Stimulated activated CD8-positive, alpha-beta memory T cell treated with anti-CD3 and anti-CD28 coated beads, Interleukin-7, amount 100 ng/mL, for 24 hours (primary cell): ENCODE data around the gene GRIN2A.

ENCODE experiments used
- DNase-seq: peaks from one replicate; pipeline ENCODE4 v3.0.0-alpha.2; 2020; ENCODE audit warnings: low read depth

The GRIN2A gene

DNA sequence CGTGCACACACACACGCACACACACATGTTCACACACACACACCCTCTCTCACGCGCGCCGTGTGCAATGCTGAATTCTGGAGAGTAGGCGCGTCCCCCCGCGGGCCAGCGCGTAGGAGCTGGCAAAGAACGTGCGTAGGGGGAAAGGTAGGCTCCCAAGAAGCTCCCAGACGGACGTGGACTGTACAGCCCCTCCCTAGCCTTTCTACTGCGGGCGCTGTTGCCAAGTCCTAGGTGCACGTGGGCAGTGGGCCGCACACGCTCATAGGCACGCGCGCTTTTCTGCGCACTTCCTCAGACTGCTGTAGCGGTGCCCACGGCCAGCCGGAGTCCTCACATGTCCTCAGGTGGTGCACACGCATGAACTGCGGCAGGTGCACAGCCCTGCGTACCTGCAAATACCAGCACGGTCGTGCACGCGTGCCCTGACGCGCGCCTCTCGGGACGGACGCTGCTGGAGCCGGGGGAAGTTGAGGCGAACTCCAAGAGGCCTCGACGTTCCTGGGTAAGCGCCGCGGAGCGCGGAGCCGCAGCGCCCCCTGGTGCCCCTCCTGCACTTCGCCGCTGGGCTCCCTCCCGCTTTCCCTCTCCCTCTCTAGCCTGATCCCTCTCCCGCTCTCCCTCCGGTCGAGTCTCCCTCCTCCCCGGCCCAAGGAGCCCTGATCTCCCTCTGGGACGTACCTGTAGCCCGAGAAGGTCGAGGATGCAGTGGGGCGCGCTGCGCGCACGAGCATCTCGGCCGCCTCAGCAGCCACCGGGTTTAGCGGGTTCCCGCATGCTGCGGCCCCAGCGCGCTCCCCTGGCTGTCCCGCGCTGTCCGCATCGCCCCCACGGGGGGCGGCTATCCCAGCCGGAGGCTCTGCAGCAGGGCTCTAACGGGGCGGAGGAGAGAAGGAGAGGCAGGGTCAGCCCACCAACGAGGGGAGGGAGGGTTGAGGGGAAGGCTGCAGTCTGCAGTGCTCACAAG lies 749 bp downstream of the GRIN2A start:
- peak; percentile 2 for DNase-seq

DNA sequence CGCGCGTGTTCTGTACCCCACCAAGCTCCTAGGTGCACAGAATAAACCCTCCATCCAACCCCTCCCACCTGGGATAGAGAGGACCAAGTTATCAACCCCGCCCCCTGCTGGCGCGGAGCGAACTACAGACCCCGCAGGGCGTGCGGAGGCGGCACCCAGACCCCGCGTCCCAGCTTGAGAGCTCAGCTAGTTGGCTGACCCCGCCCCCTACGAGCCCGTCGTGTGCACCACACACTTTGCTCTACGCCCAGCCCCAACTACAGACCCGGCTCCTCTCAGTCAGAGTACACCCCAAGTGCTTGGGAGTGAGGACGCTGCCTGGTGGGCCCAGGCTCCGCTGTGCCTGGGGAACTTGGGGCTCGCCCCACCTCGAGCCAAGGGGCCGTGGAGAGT lies 1.5 kb downstream of the GRIN2A start:
- peak; percentile 11 for DNase-seq

GRCh38 chr16:10180042-10180770 lies 2.0 kb downstream of the GRIN2A start:
- no peak for DNase-seq

DNA sequence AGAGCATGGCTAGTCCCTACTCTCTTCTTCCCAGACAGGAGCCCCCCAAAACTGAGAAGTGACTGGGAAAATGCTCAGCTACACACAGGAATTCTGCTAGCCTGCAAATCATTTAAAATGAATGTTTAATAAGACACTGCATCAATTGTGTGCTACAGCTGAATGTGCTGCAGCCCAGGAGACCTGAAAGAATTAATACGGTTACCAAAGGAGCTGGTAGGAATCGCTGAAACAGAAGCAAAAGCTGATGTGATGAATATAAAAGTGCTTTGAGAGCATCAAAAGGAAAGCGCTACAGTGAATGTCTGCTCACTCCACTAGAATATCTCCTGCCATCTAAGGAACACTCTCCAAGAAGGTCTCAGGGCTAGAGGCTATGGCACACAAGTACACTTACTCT lies 3.7 kb downstream of the GRIN2A start:
- no peak for DNase-seq

DNA sequence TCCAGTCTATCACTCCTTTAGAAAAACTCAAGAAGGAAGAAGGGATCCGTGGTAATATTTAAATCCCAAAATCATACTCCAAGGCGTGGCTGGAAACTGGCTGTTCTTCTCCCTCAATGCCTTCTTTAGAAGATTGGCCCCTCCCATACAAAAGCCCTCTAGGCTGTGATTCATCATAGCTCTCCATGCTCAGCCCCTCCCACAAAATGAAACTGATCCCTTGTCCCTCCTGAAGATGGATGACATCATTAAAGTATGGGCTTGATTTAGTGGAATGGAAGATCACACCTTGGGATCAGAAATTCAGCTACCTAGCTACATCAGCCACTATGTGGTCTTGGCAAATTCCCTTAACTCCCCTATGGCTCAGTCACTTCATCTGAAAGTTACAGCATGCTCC lies 4.1 kb downstream of the GRIN2A start:
- DNase-seq, result no peak

GRCh38 chr16:10172848-10173655 lies 9.2 kb downstream of the GRIN2A start:
- DNase-seq, result no peak

GRCh38 chr16:10171221-10171620 lies 11.0 kb downstream of the GRIN2A start:
- DNase-seq, result no peak

DNA sequence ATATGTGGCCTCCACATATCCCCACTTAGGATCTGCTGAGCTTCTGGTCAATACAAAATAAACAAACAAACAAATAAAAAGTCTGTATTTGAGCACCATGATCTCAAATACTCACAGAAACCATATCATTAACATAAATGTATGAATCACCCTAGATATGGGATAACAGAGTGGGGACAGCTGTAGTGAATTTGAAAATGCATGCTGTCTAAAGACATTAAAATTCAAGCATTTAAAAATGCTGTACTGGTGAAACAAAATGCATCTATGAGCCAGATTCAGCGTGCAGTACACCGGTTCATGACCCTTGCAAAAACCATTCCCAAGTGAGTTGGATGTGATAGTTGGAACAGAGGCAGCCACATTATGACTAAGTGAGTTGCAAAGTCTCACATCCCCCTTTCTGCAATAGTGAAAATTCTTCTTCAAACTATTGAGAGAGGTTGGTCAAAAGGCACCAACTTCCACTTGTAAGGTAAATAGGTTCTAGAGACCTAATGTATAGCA lies 12.3 kb downstream of the GRIN2A start:
- no peak for DNase-seq

- no peak for DNase-seq
Observed at GRCh38 chr16:10169031-10169430, 13.2 kb downstream of the GRIN2A start.

DNA sequence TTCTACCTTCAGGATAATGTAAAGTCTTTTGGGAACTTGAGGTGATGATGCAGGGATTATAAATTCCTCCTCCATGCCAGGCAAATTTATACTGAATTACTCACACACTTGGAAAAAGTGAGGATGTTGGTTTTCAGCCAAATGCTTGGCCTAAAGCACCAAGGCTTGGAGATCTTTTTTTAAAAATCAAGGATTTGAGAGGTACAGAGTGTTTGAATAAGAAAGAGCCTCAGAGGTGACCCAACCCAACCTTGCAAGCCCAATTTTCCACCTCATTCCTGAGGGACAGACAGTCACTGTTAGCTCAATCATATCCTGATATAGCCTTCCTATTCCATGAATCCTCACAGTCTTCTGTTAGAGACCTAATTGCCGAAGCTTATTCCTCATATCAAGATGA lies 14.0 kb downstream of the GRIN2A start:
- DNase-seq, result no peak

DNA sequence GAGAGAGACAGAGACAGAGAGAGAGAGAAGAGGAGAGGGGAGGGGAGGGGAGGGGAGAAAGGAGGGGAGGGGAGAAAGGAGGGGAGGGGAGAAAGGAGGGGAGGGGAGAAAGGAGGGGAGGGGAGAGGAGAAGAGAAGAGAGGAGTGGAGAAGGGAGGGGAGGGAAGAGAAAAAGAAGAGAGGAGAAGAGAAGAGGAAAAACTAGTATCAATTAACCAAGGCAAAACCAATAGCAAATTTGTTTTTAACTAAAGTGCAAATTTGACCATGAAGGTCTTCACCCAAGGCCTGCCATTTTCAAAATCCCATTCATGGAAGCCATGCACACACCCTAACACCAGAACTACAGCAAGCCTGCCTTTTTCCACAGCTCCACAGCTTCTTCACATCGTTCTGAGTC lies 16.6 kb downstream of the GRIN2A start:
- DNase-seq, result no peak

DNA sequence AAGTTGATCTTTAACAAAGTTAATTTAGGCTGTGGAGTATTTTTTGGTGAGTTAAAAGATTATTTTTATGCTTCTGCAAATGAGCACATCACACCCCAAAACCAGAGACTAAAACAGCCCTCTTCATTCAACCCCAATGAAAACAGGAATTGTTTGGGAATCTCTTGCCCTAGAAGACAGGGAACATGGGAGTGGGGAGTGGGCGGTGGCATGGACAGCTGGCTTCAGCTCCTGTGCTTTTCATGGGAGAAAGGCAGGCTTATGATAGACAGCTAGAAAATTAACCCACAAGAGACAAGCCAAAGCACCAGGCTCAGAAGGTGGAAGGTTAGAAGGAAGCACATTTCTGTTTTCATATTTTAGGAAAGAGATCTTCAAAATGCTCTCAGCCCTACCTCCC lies 19.2 kb downstream of the GRIN2A start:
- DNase-seq, result no peak

DNA sequence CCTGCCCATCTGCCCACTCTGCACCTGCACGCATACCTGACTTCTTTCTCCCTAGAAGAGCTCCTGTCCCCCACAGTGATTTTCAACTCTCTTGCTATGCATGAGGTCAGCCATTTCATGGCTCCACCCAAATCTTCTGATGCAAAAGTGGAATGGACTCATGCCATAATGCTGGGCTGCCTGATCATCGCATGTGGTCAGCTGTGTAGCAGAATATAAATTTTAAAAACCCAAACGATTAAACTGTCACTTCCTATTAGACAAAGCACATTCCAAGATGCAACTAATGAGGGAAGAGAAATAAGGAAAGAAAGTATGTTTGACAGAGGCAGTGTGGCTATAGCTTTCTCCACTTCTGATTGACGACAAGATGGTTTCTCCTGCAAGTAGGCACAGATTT lies 26.1 kb downstream of the GRIN2A start:
- DNase-seq, result no peak

DNA sequence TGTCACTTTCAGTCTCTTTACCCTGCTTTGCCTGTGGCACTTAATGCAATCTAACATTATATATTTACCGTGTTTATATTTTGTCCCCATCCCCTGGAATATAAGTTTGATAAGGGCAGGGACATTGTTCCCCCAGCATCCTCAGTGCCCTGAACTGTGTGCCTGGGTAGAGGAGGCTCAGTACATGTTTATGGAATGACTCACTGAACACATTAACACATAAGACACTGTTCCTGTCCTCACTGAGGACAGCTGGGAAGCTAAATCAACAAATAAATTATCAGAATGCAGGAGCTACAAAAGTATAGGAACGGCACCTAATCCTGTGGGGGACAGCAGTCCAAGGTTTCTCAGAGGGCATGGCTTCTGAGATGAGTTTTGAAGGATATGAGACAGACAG lies 27.8 kb downstream of the GRIN2A start:
- no peak for DNase-seq

GRCh38 chr16:10153985-10154384 lies 28.2 kb downstream of the GRIN2A start:
- DNase-seq, result no peak

- DNase-seq, result no peak
Observed at GRCh38 chr16:10151718-10152117, 30.5 kb downstream of the GRIN2A start.

GRCh38 chr16:10150906-10151305 lies 31.3 kb downstream of the GRIN2A start:
- DNase-seq, result no peak

DNA sequence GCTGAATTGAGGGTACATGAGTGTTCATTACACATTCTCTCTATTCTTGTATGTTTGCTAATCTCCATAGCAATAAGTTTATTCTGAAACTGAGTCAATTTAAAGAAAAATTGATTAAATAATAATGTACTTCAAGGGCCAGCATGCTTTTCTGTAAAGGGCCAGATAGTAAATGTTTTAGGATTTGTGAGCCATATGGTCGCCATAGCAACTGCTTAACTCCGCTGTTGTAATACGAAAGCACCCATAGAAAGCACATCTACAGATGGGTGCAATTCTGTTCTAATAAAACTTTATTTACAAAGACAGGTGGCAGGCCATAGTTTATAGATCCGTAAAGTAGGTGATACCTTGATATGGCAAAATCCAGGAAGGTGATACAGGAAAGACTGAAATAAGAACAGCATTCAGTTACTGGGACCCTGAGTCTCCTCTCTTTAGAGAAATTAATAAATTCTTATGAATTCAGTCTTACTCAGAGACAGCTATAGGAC lies 36.6 kb downstream of the GRIN2A start:
- no peak for DNase-seq

GRCh38 chr16:10141671-10142070 lies 40.6 kb downstream of the GRIN2A start:
- DNase-seq, result no peak

GRCh38 chr16:10138881-10139280 lies 43.3 kb downstream of the GRIN2A start:
- no peak for DNase-seq

DNA sequence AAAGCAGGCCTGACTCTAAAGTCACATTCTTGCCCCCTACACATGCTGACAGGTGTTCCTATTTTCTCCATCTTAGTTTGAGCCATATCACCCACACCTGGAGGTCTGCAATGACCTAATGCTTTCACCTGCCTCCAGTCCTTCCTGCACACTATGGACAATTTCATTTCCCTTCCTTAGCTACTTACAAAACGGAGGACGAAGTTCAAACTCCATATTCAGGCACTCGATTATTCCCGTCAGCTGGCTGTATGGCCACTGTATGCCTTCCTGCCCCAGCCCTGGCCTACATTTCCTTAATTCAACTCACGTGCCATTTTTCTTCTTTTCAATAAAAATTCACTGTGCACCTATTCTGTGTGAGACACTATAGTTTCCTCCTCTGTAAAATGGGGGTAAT lies 44.9 kb downstream of the GRIN2A start:
- no peak for DNase-seq

DNA sequence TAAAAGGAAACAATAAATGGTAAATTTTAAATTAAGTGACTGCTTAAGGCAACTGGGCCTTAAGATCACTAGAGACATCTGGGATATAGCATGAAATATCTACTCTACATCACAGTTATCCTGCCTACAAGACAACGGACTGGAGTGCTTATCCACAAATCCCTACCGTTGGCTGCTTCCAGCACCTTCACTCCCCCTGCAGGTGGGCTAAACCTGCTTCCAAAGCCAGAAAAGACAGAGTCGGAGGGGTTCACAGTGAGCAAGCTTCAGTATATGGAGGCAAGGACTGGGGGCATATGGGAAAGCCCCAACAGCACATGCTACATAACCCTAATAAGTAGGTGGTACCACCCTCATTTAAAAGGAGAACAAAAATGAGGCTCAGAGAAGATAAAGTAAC lies 45.3 kb downstream of the GRIN2A start:
- no peak for DNase-seq
